Transverse colon (tissue), 4 donors: Measurements from ENCODE around the gene SBNO2.

Experiments
- CTCF ChIP-seq, 5 experiments: fragments of 200-600 bp in 3 of 5; fragments of 450-650 bp in 2 of 5; sonication (generic) in 3 of 5; IDR thresholded peaks; 1 replicate in 2 of 5; 2 replicates in 3 of 5; pipeline ENCODE4 v1.5.1; 2016 to 2017; ENCODE audit warnings: antibody characterized with exemption in 5 of 5, inconsistent platforms in 3 of 5, mild to moderate bottlenecking in 2 of 5, moderate library complexity in 1 of 5
- EP300 ChIP-seq: sonication (generic); formaldehyde crosslinking; IDR thresholded peaks from one replicate; pipeline ENCODE4 v1.6.1; 2017; ENCODE audit warnings: antibody characterized with exemption, low read depth
- POLR2A ChIP-seq: fragments of 450-650 bp; IDR thresholded peaks from one replicate; pipeline ENCODE4 v1.6.1; 2016; ENCODE audit warnings: antibody characterized with exemption, mild to moderate bottlenecking, moderate library complexity
- POLR2AphosphoS5 ChIP-seq, 3 donors: sonication (generic); formaldehyde crosslinking; IDR thresholded peaks; one replicate each; pipeline ENCODE4 v1.6.1; 2016; ENCODE audit warnings: antibody characterized with exemption in 3 of 3

- no peak for TF ChIP-seq CTCF (IDR thresholded peaks at IDR 0.05)
- no peak for TF ChIP-seq POLR2A
- TF ChIP-seq POLR2AphosphoS5 (IDR thresholded peaks at IDR 0.05), result no peak
- TF ChIP-seq EP300, result no peak
These were observed 105.8 kb downstream of the SBNO2 start for GRCh38 chr19:1068009-1069001.
